COR-L47 (cell line): ENCODE data around the gene CLOCK.

Source experiments
- DNase-seq: peaks from one replicate; lab custom pipeline; 2025; lab: John Stamatoyannopoulos, UW

Gene CLOCK

GRCh38 chr4:55409468-55410171 lies 137.1 kb downstream of the CLOCK start:
- DNase-seq, result no peak

- no peak for DNase-seq
These were observed 138.9 kb downstream of the CLOCK start for GRCh38 chr4:55407764-55408163.

DNA sequence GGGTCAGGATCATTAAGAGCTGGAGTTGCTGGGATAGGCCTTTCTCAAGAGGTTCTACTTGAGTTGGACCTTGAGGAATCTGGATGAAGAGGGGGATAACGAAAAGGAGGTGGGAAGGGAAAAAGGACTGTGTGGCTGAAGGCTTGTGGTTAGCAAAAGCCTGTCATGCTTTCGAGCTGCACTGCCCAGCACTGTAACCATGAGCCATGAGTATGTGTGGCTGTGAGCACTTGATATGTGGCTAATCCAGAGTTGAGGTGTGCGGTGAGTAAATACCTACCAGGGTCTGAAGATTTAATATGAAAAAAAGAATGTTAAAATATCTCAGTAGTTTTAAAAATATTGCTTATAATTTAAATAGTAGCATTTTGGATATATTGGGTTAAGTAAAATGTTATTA lies 139.6 kb downstream of the CLOCK start:
- DNase-seq, result no peak

GRCh38 chr4:55406545-55406944 lies 140.2 kb downstream of the CLOCK start:
- no peak for DNase-seq

GRCh38 chr4:55405073-55405472 lies 141.6 kb downstream of the CLOCK start:
- no peak for DNase-seq

- DNase-seq, result no peak
These were observed 147.1 kb downstream of the CLOCK start for GRCh38 chr4:55399581-55399980.

DNA sequence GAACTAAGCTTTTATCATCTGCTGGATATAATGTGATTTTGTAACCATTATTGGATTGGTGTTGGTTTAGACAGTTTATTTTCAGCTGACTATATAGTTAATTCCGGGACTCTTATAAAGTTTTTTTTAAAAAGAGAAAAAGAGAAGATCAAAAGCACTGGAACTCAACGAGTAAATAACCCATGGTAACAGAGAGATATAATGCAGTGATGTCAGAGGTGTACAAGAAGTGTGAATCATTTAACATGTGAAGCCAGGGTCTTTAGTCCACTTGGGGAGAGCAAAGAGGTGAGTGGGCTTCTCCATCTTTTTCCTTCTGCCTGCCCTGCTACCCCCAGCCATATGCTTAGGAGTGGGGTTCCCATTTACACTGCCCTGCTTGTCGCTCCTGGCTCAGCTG lies 147.7 kb downstream of the CLOCK start:
- no peak for DNase-seq

- DNase-seq, result no peak
These were observed 148.2 kb downstream of the CLOCK start for GRCh38 chr4:55398461-55398860.

DNA sequence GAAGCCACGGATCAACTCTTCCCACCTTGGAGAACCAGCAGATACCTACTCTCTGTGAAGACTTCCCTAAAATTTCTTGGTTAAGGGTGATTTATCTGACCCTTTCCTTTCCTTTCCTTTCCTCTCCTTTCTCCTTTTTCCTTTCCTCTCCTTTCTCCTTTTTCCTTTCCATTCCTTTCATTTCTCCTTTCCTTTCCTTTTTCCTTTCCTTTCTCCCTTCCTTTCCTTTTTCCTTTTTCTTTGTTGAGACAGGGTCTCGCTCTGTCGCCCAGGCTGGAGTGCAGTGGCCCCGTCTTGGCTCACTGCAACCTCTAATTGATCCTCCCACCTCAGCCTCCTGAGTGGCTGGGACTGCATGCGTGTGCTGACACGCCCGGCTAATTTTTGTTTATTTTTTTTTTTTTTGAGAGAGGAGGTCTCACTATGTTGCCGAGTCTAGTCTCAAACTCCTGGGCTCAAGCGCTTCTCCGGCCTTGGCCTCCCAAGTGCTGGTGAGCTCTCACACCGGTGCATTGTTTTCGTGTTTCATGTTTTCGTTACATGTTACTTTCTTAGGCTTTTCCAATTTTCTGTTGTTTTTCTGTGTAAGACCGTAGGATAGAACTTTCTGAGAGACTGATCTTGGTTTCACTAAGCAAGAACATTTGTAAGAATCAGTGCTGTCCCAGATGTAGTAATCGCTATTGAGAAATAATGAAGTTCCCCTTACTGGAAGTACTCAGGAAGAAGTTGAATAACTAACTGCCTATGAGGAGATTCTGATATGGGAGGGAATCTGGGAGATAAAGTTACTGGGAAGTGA lies 149.0 kb downstream of the CLOCK start:
- no peak for DNase-seq

- DNase-seq, result no peak
These were observed 149.6 kb downstream of the CLOCK start for GRCh38 chr4:55397126-55397436.

- peak; percentile 32 for DNase-seq
These were observed 150.2 kb downstream of the CLOCK start for GRCh38 chr4:55396308-55397125.

GRCh38 chr4:55395529-55396307 lies 151.0 kb downstream of the CLOCK start, which contains the start of gene TMEM165:
Gene TMEM165 (plus strand): TSS chr4:55395957. CDS start chr4:55396190, 233 bp downstream.
- DNase-seq, result peak; percentile 90

GRCh38 chr4:55395218-55395528 lies 151.5 kb downstream of the CLOCK start:
- no peak for DNase-seq

DNA sequence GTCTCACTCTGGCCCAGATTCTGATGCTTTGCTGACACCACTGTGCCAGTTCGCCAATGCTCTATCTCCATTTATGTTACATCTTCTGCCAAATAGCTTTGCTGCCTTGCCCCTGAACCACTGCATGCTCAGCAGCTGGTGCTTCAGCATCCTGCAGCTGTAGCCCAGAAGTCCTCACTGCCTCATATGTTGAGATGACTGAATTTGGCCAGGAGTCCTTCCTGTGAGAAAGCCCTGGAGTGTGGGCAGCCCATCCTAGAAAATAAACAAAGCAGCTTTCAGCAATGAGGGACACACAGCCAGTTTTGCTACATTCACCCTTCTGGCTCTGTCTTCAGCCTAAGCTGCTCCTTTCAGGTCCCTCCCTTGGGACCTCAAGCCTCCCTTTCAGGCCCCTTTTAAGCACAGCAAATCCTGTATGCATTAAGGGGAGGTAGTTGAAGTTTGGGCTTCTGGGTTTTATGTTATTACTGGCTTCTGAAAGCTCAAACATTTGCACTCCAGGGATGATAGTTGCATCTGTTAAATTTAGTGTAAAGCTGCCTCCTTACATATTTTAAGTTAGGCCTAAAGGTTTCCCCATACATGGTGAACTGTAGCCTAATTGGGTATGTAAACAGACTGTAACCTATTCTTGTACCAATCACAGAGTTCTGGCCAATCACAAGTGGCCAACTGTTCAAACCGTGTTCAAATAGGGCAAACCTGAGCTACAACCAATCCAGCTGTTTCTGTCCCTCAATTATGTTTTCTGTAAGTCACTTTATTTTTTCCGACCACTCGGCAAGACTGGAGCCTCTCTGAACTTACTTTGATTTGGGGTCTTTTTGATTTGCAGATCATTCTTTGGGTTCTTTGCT lies 153.0 kb downstream of the CLOCK start:
- DNase-seq, result no peak

DNA sequence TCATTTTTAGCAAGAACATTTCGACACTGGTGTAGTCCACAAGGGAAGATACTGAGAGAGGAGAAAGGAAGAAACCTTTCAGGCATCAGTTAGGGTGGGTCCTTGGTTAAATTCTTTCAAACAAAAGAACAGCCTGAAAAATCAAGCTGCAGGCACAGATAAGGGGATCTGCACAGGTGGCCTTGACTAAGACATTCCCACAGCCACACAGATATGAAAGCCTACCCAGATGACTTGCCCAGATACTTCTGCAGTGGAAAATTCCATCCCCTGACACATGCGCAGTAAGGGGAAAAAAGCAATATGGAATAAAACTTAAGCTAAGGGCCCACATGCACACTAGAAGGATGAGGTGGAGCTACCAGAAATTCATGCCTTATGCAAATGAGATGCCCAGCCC lies 159.9 kb downstream of the CLOCK start:
- no peak for DNase-seq

DNA sequence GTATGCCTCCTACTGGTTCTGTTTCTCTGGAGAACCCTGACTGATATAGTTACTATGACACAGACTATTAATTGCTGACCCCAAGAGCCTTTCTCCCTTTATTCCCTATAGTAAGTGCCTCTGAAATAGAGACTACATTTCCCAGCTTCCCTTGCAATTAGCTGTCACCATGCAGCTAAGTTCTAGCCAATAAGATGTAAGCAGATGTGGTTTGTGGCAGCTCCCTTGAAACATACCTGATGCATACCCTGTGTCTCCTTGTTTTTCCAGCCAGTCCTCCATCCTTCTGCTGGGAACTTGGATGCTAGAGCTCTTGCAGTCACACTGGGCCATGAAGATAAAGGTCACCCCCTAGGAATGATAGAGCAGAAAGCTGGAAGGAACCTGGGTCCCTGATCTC lies 160.6 kb downstream of the CLOCK start:
- DNase-seq, result no peak

DNA sequence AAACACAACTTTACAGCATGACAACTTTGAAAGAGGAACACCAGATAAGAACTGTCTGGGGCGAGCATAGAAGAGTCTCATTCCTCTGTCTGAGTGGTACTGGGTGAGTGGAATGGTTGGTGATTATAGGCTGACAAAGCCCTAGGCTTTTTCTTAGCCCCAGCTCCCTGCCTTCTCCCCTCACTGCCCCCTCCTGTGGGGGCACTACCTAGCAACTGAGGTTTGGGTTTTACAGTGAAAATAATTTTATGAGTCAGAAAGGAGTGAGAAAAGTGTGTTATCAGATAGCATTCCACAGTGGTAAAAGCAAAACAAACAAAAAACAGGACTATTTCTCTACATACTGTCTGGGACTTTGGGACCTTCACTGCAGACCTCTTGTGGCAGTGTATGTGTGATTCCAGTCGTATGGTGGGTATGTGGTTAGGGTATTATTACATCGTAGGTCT lies 161.5 kb downstream of the CLOCK start:
- no peak for DNase-seq

- DNase-seq, result no peak
These were observed 164.2 kb downstream of the CLOCK start for GRCh38 chr4:55382488-55383003.

- no peak for DNase-seq
These were observed 165.2 kb downstream of the CLOCK start for GRCh38 chr4:55381502-55381901.

GRCh38 chr4:55380576-55380975 lies 166.1 kb downstream of the CLOCK start:
- no peak for DNase-seq
